Measurements from ENCODE around the gene ACVR1.

ACVR1 gene

GRCh38 chr2:157808421-157808820, 67.7 kb downstream of the ACVR1 start:
- TF ChIP-seq RARB (CRISPR knock-in tag; IDR thresholded peaks at IDR 0.05): no peak
- no peak for TF ChIP-seq ISL1 (CRISPR knock-in tag; IDR thresholded peaks at IDR 0.05)
- TF ChIP-seq, protein P1, sequence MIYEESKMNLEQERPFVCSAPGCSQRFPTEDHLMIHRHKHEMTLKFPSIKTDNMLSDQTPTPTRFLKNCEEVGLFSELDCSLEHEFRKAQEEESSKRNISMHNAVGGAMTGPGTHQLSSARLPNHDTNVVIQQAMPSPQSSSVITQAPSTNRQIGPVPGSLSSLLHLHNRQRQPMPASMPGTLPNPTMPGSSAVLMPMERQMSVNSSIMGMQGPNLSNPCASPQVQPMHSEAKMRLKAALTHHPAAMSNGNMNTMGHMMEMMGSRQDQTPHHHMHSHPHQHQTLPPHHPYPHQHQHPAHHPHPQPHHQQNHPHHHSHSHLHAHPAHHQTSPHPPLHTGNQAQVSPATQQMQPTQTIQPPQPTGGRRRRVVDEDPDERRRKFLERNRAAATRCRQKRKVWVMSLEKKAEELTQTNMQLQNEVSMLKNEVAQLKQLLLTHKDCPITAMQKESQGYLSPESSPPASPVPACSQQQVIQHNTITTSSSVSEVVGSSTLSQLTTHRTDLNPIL (CRISPR knock-in tag; IDR thresholded peaks at IDR 0.05; ENCODE audit: low read depth): no peak
- TF ChIP-seq, protein P2, sequence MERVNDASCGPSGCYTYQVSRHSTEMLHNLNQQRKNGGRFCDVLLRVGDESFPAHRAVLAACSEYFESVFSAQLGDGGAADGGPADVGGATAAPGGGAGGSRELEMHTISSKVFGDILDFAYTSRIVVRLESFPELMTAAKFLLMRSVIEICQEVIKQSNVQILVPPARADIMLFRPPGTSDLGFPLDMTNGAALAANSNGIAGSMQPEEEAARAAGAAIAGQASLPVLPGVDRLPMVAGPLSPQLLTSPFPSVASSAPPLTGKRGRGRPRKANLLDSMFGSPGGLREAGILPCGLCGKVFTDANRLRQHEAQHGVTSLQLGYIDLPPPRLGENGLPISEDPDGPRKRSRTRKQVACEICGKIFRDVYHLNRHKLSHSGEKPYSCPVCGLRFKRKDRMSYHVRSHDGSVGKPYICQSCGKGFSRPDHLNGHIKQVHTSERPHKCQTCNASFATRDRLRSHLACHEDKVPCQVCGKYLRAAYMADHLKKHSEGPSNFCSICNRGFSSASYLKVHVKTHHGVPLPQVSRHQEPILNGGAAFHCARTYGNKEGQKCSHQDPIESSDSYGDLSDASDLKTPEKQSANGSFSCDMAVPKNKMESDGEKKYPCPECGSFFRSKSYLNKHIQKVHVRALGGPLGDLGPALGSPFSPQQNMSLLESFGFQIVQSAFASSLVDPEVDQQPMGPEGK (CRISPR knock-in tag; IDR thresholded peaks at IDR 0.05; ENCODE audit: borderline replicate concordance): no peak
- TF ChIP-seq ZNF565 (CRISPR knock-in tag; conservative IDR thresholded peaks at IDR 0.05; ENCODE audit: low read depth): no peak
- no peak for TF ChIP-seq OSR1 (CRISPR knock-in tag; IDR thresholded peaks at IDR 0.05)
- ATAC-seq: no peak

GRCh38 chr2:157806426-157807077, 69.6 kb downstream of the ACVR1 start:
- TF ChIP-seq GLIS3 (CRISPR knock-in tag; IDR thresholded peaks at IDR 0.05) (no peak), TOX (CRISPR knock-in tag; IDR thresholded peaks at IDR 0.05; ENCODE audit: borderline replicate concordance) (no peak), TCF4 (CRISPR knock-in tag; IDR thresholded peaks at IDR 0.05; ENCODE audit: borderline replicate concordance) (no peak), ZNF565 (CRISPR knock-in tag; conservative IDR thresholded peaks at IDR 0.05; ENCODE audit: low read depth) (no peak), ZNF70 (CRISPR knock-in tag; IDR thresholded peaks at IDR 0.05) (no peak), ISL1 (CRISPR knock-in tag; IDR thresholded peaks at IDR 0.05) (no peak), CSDC2 (CRISPR knock-in tag; IDR thresholded peaks at IDR 0.05) (no peak), ESRRG (CRISPR knock-in tag; IDR thresholded peaks at IDR 0.05) (no peak)
- TF ChIP-seq, protein P3, sequence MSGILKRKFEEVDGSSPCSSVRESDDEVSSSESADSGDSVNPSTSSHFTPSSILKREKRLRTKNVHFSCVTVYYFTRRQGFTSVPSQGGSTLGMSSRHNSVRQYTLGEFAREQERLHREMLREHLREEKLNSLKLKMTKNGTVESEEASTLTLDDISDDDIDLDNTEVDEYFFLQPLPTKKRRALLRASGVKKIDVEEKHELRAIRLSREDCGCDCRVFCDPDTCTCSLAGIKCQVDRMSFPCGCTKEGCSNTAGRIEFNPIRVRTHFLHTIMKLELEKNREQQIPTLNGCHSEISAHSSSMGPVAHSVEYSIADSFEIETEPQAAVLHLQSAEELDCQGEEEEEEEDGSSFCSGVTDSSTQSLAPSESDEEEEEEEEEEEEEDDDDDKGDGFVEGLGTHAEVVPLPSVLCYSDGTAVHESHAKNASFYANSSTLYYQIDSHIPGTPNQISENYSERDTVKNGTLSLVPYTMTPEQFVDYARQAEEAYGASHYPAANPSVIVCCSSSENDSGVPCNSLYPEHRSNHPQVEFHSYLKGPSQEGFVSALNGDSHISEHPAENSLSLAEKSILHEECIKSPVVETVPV (CRISPR knock-in tag; IDR thresholded peaks at IDR 0.05): no peak
- no peak for ATAC-seq

- ATAC-seq: no peak
- TF ChIP-seq ZFP3 (CRISPR knock-in tag; IDR thresholded peaks at IDR 0.05) (no peak), ESRRG (CRISPR knock-in tag; IDR thresholded peaks at IDR 0.05) (no peak)
These were observed 70.6 kb downstream of the ACVR1 start for GRCh38 chr2:157805519-157805918.

- no peak for ATAC-seq
- TF ChIP-seq, protein P3 (CRISPR knock-in tag; IDR thresholded peaks at IDR 0.05): no peak
- TF ChIP-seq ZC3H10 (CRISPR knock-in tag; IDR thresholded peaks at IDR 0.05) (no peak), PPARA (CRISPR knock-in tag; IDR thresholded peaks at IDR 0.05; ENCODE audit: borderline replicate concordance) (no peak), TOX (CRISPR knock-in tag; IDR thresholded peaks at IDR 0.05; ENCODE audit: borderline replicate concordance) (no peak), ESRRG (CRISPR knock-in tag; IDR thresholded peaks at IDR 0.05) (no peak), RARB (CRISPR knock-in tag; IDR thresholded peaks at IDR 0.05) (no peak), ZNF565 (CRISPR knock-in tag; conservative IDR thresholded peaks at IDR 0.05; ENCODE audit: low read depth) (no peak), OSR1 (CRISPR knock-in tag; IDR thresholded peaks at IDR 0.05) (no peak), ISL1 (CRISPR knock-in tag; IDR thresholded peaks at IDR 0.05) (no peak), ZFP30 (CRISPR knock-in tag; IDR thresholded peaks at IDR 0.05) (no peak), POU6F1 (CRISPR knock-in tag; IDR thresholded peaks at IDR 0.05; ENCODE audit: borderline replicate concordance, low read depth) (no peak)
These were observed 71.8 kb downstream of the ACVR1 start for GRCh38 chr2:157804355-157804754.

Measured in SK-N-SH treated with all-trans-retinoic acid at 6 μM for 48 hours (cell line).